Activated CD4-positive, alpha-beta memory T cell treated with anti-CD3 and anti-CD28 coated beads, Interleukin-2, amount 10 ng/mL, durations not matched to agents 7 days and 5 days (primary cell): ENCODE data around the gene OMG. TPM values are rescaled to one million over a fixed set of nuclear protein-coding genes. Genes with fewer than 3 reads are reported as not detected.
"Not testable (repeated sequence)": the region's sequence is repeated elsewhere in the genome, so short reads cannot be mapped to it uniquely, and the experiment has no call there.

ENCODE experiments used
- CTCF ChIA-PET: fragments of 350-600 bp; sonication (Branson Sonifier 250); formaldehyde crosslinking; loops from one replicate; lab custom pipeline; 2021; ENCODE audit warnings: antibody characterized with exemption, inconsistent platforms; lab: Charles Lee
- POLR2A ChIA-PET: fragments of 350-600 bp; sonication (Branson Sonifier 250); formaldehyde crosslinking; loops from one replicate; lab custom pipeline; 2021; ENCODE audit warnings: antibody characterized with exemption; lab: Charles Lee
- DNase-seq: peaks from one replicate; pipeline ENCODE4 v3.0.0-alpha.2; 2020
- H3K27ac Mint-ChIP-seq: one replicate; pipeline ENCODE4 v1.8.0; 2021; ENCODE audit warnings: mild to moderate bottlenecking, mixed read lengths
- H3K27me3 Mint-ChIP-seq: one replicate; pipeline ENCODE4 v1.8.0; 2021; ENCODE audit warnings: mixed read lengths
- H3K36me3 Mint-ChIP-seq: one replicate; pipeline ENCODE4 v1.8.0; 2021; ENCODE audit warnings: low read depth, mixed read lengths
- H3K4me1 Mint-ChIP-seq: one replicate; pipeline ENCODE4 v1.8.0; 2021; ENCODE audit warnings: mixed read lengths
- H3K4me3 Mint-ChIP-seq: one replicate; pipeline ENCODE4 v1.8.0; 2021; ENCODE audit warnings: mild to moderate bottlenecking, mixed read lengths
- H3K9me3 Mint-ChIP-seq: one replicate; pipeline ENCODE4 v1.8.0; 2021; ENCODE audit warnings: mixed read lengths
- total RNA-seq, 2 experiments: library from RNA; stranded (reverse); gene quantifications; one replicate each; pipeline ENCODE4 v1.2.3, GENCODE V29; 2021

OMG gene
- total RNA-seq, 2 experiments from 2014 or later: 0.55 to 0.65 TPM

DNA sequence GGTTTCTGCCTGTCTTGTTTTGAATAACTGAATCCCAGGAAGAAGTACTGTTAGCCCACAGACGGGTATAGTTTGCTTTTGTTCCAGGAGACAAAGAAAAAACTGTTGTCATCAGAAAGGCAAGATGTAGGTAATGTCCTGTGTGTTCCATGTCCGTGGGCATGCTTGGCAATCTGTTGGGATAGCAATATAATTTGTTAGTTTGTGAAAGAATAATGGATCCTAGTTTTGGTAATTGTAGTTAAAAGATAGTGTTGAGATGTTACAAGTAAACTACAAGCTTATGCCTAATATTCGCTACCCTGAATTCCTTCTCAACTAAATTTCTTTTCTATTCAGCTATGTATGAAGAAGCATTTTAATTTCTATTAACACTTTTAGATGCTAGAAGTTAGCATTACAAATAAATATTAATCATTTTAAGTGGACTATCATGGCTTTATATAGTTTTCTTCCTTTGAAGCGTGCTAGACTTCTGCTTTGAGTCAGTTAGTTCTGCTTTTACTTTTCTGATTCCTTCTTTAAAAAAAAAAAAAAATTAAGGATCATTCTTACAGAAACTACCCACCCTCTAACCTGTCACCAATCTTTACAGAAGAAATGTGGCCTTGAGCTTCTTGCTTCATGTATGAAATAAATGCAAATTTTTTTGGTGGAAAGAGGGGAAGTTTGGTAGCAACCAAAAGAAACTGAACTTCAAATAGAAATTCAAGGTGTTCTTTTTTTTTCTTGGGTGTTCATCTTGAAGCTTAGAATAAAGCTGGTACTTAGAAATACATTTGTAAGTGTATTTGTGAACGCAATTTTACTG lies 22.0 kb upstream of the OMG start:
- no peaks in the 10 kb centered on the region for H3K27me3 Mint-ChIP-seq
- POLR2A ChIA-PET: interaction anchor here (0.6 to 5.2 kb wide), 15 partner anchors 7 to 582 kb away, joined by 3 to 287 read pairs (median 6); partner anchors contain the start of genes EVI2B, RNF135 and UTP6
- no peak for DNase-seq
- peak overlapping the region; percentile 95 for H3K27ac Mint-ChIP-seq
- H3K9me3 Mint-ChIP-seq: no peaks in the 10 kb centered on the region
- peaks cover 53% of the 10 kb centered on the region for H3K36me3 Mint-ChIP-seq
- CTCF ChIA-PET: interaction anchor here (1.2 to 2.2 kb wide), 2 partner anchors 9 to 53 kb away, joined by 4 to 7 read pairs; no protein-coding TSS in a partner anchor
- H3K4me3 Mint-ChIP-seq: peak overlapping the region; percentile 79
- peaks cover 50% of the 10 kb centered on the region for H3K4me1 Mint-ChIP-seq

DNA sequence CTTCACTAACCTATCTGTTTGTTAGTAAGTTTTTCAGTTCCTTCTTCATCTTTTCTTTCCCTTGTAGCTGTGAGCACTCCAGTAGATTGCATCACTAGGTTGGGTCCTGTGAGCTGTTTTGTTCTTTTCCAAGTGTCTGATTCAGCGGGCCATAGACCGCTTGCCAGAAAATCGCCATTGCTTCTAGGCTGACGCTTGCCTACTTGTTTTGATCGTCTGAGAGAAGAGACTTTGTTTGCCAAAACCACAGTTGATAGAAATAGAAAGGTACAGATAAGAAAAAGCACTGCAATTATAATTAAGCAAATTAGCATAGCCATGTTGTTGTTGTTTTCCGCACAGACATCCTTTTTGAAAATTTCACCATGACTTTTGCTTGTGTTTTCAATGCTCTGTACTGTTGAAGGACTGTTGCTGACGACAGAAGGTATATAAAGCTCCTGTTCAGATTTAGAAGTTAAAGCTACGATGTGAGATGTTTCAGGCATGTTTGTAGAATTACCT lies 21.3 kb upstream of the OMG start:
- H3K9me3 Mint-ChIP-seq: no peaks in the 10 kb centered on the region
- H3K4me3 Mint-ChIP-seq: peak overlapping the region; percentile 79
- POLR2A ChIA-PET: interaction anchor here (0.9 to 5.2 kb wide), 12 partner anchors 7 to 583 kb away, joined by 3 to 287 read pairs (median 6); partner anchors contain the start of genes EVI2B, RNF135 and UTP6
- peaks cover 55% of the 10 kb centered on the region for H3K36me3 Mint-ChIP-seq
- no peaks in the 10 kb centered on the region for H3K27me3 Mint-ChIP-seq
- H3K27ac Mint-ChIP-seq: peak overlapping the region; percentile 95
- peak; percentile 69 for DNase-seq
- peaks cover 45% of the 10 kb centered on the region for H3K4me1 Mint-ChIP-seq
- CTCF ChIA-PET: interaction anchor here (2.2 kb wide), 1 partner anchor 54 kb away, joined by 7 read pairs; no protein-coding TSS in a partner anchor

DNA sequence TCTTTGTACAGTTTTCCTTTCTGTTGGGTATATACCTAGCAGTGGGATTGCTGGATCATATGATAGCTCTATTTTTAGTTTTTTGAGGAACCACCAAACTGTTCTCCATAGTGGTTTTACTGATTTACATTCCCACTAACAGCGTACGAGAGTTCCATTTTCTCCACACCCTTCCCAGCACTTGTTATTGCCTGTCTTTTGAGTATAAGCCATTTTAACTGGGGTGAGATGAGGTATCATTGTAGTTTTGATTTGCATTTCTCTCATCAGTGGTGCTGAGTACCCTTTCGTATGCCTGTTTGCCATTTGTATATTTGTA lies 17.7 kb upstream of the OMG start:
- ChIA-PET POLR2A (interaction anchor here (1.4 to 2.1 kb wide), 4 partner anchors 173 to 505 kb away, joined by 5 to 10 read pairs (median 5); no protein-coding TSS in a partner anchor), CTCF (no interaction called here)
- H3K9me3 Mint-ChIP-seq: no peaks in the 10 kb centered on the region

DNA sequence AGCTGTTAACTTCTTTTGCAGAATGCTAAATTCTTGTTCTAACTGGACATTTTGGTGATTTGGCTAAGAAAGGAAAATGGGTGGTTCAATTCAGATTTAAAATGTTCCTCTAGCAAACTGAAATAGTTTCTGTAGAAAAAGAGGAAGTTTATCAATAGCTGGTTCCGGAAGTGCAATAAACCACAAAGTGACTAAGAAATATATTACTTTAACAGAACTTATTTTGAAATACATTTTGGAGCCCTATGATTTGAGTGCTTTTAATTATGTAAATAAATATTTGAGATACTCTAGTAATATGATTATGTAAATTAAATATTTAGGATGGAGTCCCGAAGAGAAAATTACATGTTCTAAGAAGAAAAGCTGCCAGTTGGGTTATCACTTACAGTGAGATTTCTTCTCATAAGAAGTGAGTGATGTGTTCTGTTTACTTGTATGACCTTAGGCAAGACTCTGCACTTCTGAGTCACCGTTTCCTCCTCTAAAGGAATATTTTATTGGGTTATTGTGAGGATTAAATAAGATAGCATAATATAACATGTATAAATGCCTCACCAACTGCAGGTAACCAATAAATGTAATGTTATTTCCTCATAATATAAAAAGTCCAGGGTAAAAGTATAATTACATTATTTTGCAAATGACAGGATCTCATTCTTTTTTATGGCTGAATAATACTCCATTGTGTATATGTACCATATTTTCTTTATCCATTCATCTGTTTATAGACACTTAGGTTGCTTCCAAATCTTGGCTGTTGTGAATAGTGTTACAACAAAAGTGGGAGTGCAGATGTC lies 17.1 kb upstream of the OMG start, which contains the start of gene EVI2B:
TSS of gene EVI2B (minus strand) at position 73 of the 800 bp plus-strand sequence. CDS start 8,445 bp downstream, outside the sequence.
- peaks cover 67% of the 10 kb centered on the region for H3K36me3 Mint-ChIP-seq
- no peaks in the 10 kb centered on the region for H3K9me3 Mint-ChIP-seq
- no peak for DNase-seq
- H3K4me3 Mint-ChIP-seq: peak within 1 kb of the TSS; percentile 83
- peak within 1 kb of the TSS; percentile 88 for H3K27ac Mint-ChIP-seq
- ChIA-PET CTCF (interaction anchor here (0.6 kb wide), 1 partner anchor 189 kb away, joined by 3 read pairs; no protein-coding TSS in a partner anchor), POLR2A (interaction anchor here (0.7 to 5.5 kb wide), 14 partner anchors 6 to 505 kb away, joined by 3 to 287 read pairs (median 4); partner anchors contain the start of gene EVI2A)
- H3K4me1 Mint-ChIP-seq: peaks cover 44% of the 10 kb centered on the region
- H3K27me3 Mint-ChIP-seq: no peaks in the 10 kb centered on the region

More for the DNA sequence above, 17.7 kb upstream of the OMG start:
- Mint-ChIP-seq H3K4me1 (peaks cover 39% of the 10 kb centered on the region), H3K36me3 (peaks cover 68% of the 10 kb centered on the region), H3K27me3 (no peaks in the 10 kb centered on the region), H3K27ac (peak overlapping the region; percentile 88), H3K4me3 (peak overlapping the region; percentile 83)
- DNase-seq: no peak

DNA sequence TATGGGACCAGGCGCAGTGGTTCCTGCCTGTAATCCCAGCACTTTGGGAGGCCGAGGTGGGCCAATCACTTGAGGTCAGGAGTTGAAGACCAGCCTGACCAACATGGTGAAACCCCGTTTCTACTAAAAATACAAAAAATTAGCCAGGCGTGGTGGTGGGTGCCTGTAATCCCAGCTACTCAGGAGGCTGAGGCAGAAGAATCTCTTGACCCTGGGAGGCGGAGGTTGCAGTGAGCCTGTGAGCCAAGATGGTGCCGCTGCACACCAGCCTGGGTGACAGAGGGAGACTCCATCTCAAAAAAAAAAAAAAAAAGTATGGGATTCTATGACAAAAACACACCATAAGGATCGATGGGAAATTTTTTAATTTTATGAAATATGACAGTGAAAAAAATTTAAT lies 15.2 kb upstream of the OMG start:
- H3K27ac Mint-ChIP-seq: peak overlapping the region; percentile 85
- H3K9me3 Mint-ChIP-seq, H3K27me3 Mint-ChIP-seq: not testable (repeated sequence)
- CTCF ChIA-PET: interaction anchor here (0.7 to 2.2 kb wide), 2 partner anchors 61 to 99 kb away, joined by 3 to 9 read pairs; no protein-coding TSS in a partner anchor
- POLR2A ChIA-PET: interaction anchor here (0.9 to 5.5 kb wide), 8 partner anchors 8 to 503 kb away, joined by 3 to 287 read pairs (median 4); partner anchors contain the start of gene EVI2A
- peak; percentile 54 for DNase-seq
- H3K36me3 Mint-ChIP-seq: peaks cover 71% of the 10 kb centered on the region
- peak overlapping the region; percentile 83 for H3K4me3 Mint-ChIP-seq
- H3K4me1 Mint-ChIP-seq: peaks cover 57% of the 10 kb centered on the region

DNA sequence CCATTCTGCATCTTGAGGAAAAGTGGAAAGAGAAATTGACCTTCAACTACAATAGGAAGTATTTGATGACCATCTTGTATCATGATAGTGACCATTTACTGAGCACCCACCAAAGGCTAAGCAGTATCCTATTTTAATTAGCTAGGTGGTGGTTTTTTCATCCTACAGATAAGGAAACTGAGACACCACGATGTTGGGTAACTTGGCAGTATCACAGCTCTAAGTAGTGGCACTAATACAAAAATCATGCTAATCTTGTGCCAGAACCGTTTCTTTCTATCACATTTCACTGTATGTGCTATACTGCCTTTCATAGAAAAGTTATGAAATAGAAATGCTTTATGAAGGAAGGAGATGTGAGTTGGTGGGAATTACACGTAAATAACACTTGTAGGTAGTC lies 14.5 kb upstream of the OMG start:
- no peak for DNase-seq
- Mint-ChIP-seq H3K27ac (peak overlapping the region; percentile 85), H3K36me3 (peaks cover 72% of the 10 kb centered on the region), H3K4me3 (peak overlapping the region; percentile 83), H3K9me3 (no peaks in the 10 kb centered on the region), H3K4me1 (peaks cover 57% of the 10 kb centered on the region), H3K27me3 (no peaks in the 10 kb centered on the region)
- CTCF ChIA-PET: interaction anchor here (1.0 to 2.2 kb wide), 3 partner anchors 9 to 61 kb away, joined by 3 to 9 read pairs (median 4); partner anchors contain the start of gene EVI2A
- POLR2A ChIA-PET: interaction anchor here (0.8 to 5.5 kb wide), 8 partner anchors 9 to 503 kb away, joined by 3 to 287 read pairs (median 6); partner anchors contain the start of genes CRLF3 and EVI2A

DNA sequence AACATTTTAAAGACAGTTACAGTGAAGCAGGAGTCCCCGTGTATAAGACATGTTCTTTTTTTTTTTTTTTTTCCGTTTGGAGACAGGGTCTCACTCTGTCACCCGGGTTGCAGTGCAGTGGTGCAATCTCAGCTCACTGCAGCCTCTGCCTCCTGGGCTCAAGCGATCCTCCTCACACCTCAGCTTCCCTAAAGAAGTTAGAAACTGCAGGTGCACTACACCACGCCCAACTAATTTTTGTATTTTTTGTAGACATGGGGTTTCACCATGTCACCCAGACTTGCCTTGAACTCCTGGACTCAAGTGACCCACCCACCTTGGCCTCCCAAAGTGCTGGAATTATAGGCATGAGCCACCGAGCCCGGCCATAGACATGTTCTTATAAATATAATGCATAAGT lies 13.8 kb upstream of the OMG start:
- peaks cover 55% of the 10 kb centered on the region for H3K4me1 Mint-ChIP-seq
- POLR2A ChIA-PET: interaction anchor here (0.6 to 5.5 kb wide), 10 partner anchors 9 to 502 kb away, joined by 3 to 287 read pairs (median 5); partner anchors contain the start of genes CRLF3 and EVI2A
- no peaks in the 10 kb centered on the region for H3K27me3 Mint-ChIP-seq
- H3K9me3 Mint-ChIP-seq: no peaks in the 10 kb centered on the region
- H3K27ac Mint-ChIP-seq: peak overlapping the region; percentile 85
- CTCF ChIA-PET: interaction anchor here (1.0 to 2.2 kb wide), 4 partner anchors 9 to 62 kb away, joined by 3 to 9 read pairs (median 4); partner anchors contain the start of gene EVI2A
- H3K4me3 Mint-ChIP-seq: peak overlapping the region; percentile 83
- DNase-seq: no peak
- H3K36me3 Mint-ChIP-seq: peaks cover 75% of the 10 kb centered on the region

DNA sequence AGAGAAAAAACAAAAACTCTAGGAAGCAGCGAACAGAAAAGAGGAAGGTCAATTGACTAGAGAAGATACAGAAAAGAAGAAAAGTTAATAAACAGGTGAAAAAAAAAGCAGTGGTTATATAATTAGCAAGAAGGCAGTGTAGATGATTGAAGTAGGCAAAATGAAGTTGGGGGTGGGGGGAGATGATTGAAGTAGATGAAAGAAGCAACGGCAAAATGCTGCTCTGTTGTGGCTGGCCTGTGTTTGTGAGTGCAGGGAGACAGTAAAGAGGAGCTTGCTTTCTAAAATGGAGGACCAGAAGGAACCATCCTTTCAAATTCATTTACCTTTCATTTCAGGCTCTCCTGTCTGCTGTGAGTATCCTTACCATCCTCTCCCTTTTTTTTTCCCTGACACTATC lies 13.2 kb upstream of the OMG start:
- POLR2A ChIA-PET: interaction anchor here (0.6 to 5.5 kb wide), 8 partner anchors 10 to 488 kb away, joined by 3 to 287 read pairs (median 5); partner anchors contain the start of genes CRLF3 and EVI2A
- peaks cover 79% of the 10 kb centered on the region for H3K36me3 Mint-ChIP-seq
- DNase-seq: peak; percentile 45

DNA sequence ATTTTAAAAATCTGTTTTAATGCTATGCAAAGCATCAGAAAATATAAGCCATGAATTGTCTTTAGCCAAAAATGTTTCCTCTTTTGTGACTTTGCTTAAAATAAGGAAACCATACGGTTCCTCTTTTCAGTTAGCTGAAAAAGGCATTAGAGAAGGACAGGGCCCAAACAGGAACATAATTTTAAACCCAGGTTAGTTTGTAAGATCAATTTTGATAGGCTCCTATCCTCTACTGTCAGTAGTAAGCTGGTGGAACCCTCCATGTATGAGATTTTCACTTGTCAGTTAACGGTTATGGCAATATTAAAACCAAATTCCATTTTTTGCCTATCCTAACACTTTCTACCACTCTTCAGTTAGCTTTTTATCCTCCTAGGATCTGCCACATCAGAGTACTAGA lies 12.5 kb upstream of the OMG start:
- Mint-ChIP-seq H3K4me1 (peaks cover 48% of the 10 kb centered on the region), H3K36me3 (peaks cover 84% of the 10 kb centered on the region)
- POLR2A ChIA-PET: interaction anchor here (1.7 to 5.5 kb wide), 3 partner anchors 11 to 240 kb away, joined by 5 to 287 read pairs (median 11); partner anchors contain the start of gene EVI2A

More for the DNA sequence above, 13.2 kb upstream of the OMG start:
- peak overlapping the region; percentile 83 for H3K4me3 Mint-ChIP-seq
- peaks cover 50% of the 10 kb centered on the region for H3K4me1 Mint-ChIP-seq
- no peaks in the 10 kb centered on the region for H3K27me3 Mint-ChIP-seq
- no peaks in the 10 kb centered on the region for H3K9me3 Mint-ChIP-seq
- peak overlapping the region; percentile 80 for H3K27ac Mint-ChIP-seq
- CTCF ChIA-PET: interaction anchor here (1.0 to 1.5 kb wide), 3 partner anchors 9 to 127 kb away, joined by 3 to 4 read pairs (median 4); no protein-coding TSS in a partner anchor

DNA sequence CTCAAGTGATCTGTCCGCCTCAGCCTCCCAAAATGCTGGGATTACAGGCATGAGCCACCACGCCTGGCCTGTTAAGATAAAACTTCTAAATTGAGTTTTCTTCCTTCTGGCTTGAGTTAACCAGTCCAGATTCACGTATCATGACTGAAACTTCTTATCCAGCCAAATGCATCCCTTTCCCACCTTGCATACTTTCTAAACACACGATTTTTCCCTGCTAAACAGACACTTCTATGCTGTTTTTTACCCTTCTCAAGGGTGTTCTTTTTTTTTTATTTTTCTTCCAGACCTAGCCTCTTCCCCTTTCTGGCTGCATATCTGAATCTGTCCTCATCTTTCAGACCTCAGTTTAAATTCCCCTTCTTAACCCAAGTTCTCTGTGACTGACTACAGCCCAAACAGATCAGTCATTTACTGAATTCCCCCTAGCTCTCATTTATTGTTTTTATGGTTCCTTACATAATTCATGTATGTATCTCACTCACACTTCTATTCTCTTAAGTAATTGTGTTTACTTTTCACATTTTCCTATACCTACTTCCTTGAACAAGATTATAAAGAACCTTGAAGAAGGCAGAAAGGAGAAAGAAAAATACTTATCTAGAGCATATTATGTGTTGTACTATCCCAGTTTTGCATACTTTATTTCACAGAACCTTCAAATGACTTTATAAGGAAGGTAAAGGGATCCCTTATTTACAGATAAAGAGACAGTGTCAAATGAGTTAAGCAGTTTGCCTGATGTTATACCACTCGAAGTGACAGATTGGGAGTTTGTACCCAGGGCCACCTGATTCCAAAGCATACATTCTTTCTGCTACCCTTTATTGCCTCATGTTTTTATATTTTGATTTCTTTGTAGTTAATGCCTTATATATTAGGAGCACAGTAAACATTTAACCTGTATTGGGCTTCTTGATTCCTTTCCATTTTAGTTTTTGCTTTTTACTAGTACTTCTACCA lies 11.6 kb upstream of the OMG start:
- H3K36me3 Mint-ChIP-seq: peaks cover 87% of the 10 kb centered on the region
- H3K4me1 Mint-ChIP-seq: peaks cover 46% of the 10 kb centered on the region
- POLR2A ChIA-PET: interaction anchor here (1.8 to 5.5 kb wide), 3 partner anchors 10 to 240 kb away, joined by 5 to 287 read pairs (median 32); partner anchors contain the start of gene EVI2A

More for the DNA sequence above, 12.5 kb upstream of the OMG start:
- Mint-ChIP-seq H3K4me3 (peak overlapping the region; percentile 83), H3K27me3 (no peaks in the 10 kb centered on the region), H3K9me3 (peaks cover 4% of the 10 kb centered on the region), H3K27ac (peak overlapping the region; percentile 80)
- CTCF ChIA-PET: interaction anchor here (1.0 to 1.5 kb wide), 3 partner anchors 10 to 127 kb away, joined by 3 to 4 read pairs (median 4); no protein-coding TSS in a partner anchor
- DNase-seq: no peak

More for the DNA sequence above, 11.6 kb upstream of the OMG start:
- peak overlapping the region; percentile 83 for H3K4me3 Mint-ChIP-seq
- peak overlapping the region; percentile 80 for H3K27ac Mint-ChIP-seq
- CTCF ChIA-PET: no interaction called here
- H3K9me3 Mint-ChIP-seq: peaks cover 4% of the 10 kb centered on the region
- DNase-seq: no peak
- no peaks in the 10 kb centered on the region for H3K27me3 Mint-ChIP-seq
